SKM-1 treated with dmso at 0.1 percent for 144 hours (cell line): ENCODE measurements around the gene SOX6.

Experiments used
- DNase-seq: peaks from one replicate; lab custom pipeline; 2025; ENCODE audit not compliant: unreplicated experiment; lab: John Stamatoyannopoulos, UW

SOX6 gene

GRCh38 chr11:16195651-16196050, 160.7 kb downstream of the SOX6 start:
- no peak for DNase-seq

GRCh38 chr11:16194566-16194965, 161.8 kb downstream of the SOX6 start:
- no peak for DNase-seq

DNA sequence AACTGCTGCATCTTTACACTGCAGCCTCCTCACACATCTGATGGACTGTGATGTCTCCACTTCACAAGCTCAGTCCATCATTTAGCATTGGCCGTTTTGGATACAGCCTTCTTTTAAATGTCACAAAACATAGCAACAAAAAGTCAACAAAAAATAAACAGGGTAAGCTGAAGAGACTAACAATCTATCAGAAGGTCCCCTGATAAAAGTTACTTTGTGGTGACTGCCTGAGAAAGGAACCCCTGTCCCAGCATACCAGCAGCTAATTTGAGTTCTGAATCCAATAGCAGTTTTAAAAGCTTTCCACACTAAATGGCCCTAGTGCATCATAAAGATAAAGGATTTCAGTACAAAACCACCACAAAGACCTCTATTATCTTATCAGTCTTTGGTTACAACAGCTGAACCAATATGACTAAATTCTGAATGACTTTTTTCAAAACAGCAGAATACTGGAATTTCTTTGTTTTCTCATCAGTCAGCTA, 162.4 kb downstream of the SOX6 start:
- DNase-seq, result no peak

DNA sequence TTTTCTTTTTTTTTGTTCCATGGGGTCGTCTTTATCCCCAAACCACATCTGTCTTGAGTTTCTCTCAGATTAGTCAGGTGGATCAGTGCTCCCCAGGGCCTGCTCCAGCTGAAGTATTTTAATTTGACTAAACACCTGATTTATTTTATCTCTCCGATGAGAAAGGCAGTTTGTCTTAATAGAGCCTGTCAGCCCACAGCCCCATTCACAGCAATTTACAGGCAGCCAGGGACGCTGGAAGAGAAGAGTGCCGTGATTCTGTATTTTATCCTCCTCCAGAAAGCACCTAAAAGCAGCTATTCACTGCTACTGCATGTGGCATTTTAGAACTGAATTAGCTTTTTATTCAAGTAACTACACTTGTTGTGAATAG, 164.5 kb downstream of the SOX6 start:
- no peak for DNase-seq

GRCh38 chr11:16191212-16191867, 165.0 kb downstream of the SOX6 start:
- peak; percentile 51 for DNase-seq

DNA sequence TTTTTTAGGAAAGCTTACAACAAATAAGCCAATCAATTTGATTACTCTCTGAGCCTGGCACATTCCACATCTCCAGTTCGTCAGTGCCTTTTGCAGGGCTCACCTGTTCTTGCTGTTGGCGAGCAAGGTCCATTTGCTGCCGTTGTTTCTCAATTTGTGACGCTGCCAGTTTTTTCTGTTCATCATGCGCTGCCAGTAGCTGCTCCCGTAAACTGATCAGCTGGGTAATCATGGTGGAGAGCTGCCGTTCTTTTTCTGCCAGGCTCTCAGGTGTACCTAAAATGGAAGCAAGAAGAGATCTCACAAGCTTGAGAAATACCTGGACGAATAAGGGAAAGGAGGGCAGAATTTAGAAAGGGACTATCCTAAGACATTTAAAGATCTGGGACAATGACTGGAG, 169.7 kb downstream of the SOX6 start:
- no peak for DNase-seq

GRCh38 chr11:16185042-16185441, 171.3 kb downstream of the SOX6 start:
- no peak for DNase-seq

GRCh38 chr11:16184588-16184987, 171.8 kb downstream of the SOX6 start:
- no peak for DNase-seq

GRCh38 chr11:16182553-16182952, 173.8 kb downstream of the SOX6 start:
- DNase-seq, result no peak

- no peak for DNase-seq
These were observed 175.5 kb downstream of the SOX6 start for GRCh38 chr11:16180868-16181267.

GRCh38 chr11:16179676-16180075, 176.7 kb downstream of the SOX6 start:
- DNase-seq, result no peak

- no peak for DNase-seq
These were observed 178.1 kb downstream of the SOX6 start for GRCh38 chr11:16178273-16178672.

GRCh38 chr11:16177688-16178087, 178.7 kb downstream of the SOX6 start:
- DNase-seq, result no peak

DNA sequence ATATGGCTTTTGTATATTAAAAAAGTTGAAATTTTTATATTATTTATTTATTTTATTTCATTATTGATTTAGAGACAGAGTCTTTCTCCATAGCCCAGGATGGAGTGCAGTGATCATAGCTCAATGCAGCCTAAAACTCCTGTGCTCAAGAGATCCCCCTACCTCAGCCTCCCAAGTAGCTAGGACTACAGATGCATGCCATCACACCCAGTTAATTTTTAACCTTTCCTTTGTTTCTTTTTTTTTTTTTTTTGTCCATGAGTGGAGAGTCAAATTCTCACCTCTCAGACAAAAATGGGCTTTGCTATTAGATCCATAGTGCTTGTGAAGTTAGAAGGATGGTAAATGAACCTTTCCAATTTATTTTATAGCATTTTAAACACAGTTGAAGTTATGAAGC, 182.5 kb downstream of the SOX6 start:
- DNase-seq, result no peak

DNA sequence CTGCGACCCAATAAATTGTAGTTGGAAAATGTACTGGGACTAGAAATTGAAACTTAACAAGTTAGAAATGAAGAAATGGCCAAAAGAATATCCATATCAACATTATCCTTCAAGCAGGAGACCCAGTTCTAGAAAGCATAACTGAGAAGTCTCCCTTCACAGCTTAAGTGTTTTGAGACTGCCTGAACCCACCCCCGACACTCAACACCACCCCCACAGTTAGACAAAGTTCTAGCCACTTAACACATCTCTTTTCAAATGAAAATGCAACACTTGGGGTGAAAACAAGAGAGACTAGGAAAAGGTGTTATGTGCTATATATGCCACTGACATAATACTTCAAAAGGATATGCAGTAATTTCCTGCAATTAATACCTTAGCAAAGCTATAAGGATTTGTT, 184.5 kb downstream of the SOX6 start:
- no peak for DNase-seq

- no peak for DNase-seq
These were observed 186.1 kb downstream of the SOX6 start for GRCh38 chr11:16169956-16170847.

GRCh38 chr11:16169541-16169940, 186.8 kb downstream of the SOX6 start:
- no peak for DNase-seq

- no peak for DNase-seq
These were observed 188.4 kb downstream of the SOX6 start for GRCh38 chr11:16167706-16168487.

DNA sequence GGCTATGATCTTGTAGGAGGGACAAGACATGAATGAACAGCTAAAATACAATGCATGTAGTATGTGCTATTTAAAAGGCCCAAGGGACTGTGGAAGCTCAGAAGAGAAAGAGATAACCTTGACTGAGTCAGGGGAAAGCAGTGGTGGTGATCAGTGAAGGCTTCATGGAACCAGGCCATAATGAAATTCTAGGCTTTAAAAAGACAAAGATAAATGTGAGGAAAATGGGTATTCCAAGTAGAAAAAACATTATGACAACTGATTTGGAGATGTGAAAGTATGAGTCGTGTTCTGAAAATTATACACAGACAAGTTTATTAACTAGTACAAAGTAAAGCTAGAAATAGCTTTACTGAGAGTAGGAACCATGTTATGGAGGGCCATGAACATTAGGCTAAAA, 189.8 kb downstream of the SOX6 start:
- DNase-seq, result no peak

DNA sequence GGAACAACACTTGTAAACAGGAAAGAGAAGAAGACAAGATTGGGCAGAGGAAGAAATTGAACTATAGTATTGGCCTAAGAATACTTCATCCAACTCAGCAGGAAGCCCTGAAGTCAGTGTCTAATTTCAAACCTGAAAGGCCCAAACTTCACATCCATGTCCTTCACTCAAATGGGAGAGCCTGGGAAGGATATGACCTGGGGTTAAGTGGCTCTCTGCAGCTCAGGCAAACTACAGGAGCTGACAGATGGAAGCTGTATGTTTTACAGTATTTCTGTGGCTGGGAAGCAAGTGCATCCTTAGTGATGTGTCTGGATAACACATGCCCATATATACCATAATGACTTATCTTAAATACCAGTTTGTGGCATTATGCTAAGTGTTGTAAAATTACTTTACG, 196.2 kb downstream of the SOX6 start:
- no peak for DNase-seq

GRCh38 chr11:16158426-16158994, 197.8 kb downstream of the SOX6 start:
- no peak for DNase-seq
